Mucosa of stomach (tissue), 1 donor: ENCODE data around the gene NMT2.

Experiments used
- H3K27me3 ChIP-seq: one replicate; pipeline ENCODE4 v1.7.0; 2013; ENCODE audit warnings: mild to moderate bottlenecking, low read length; ENCODE audit not compliant: control insufficient read depth, insufficient read depth
- H3K36me3 ChIP-seq: one replicate; pipeline ENCODE4 v1.7.0; 2013; ENCODE audit warnings: low read length; ENCODE audit not compliant: control insufficient read depth, insufficient read depth
- H3K4me1 ChIP-seq: one replicate; pipeline ENCODE4 v1.7.0; 2013; ENCODE audit warnings: mild to moderate bottlenecking, low read length; ENCODE audit not compliant: control insufficient read depth, insufficient read depth
- H3K4me3 ChIP-seq: one replicate; pipeline ENCODE4 v1.7.0; 2013; ENCODE audit warnings: low read length
- H3K9ac ChIP-seq: one replicate; pipeline ENCODE4 v1.7.0; 2013; ENCODE audit warnings: mild to moderate bottlenecking, low read length, moderate library complexity
- H3K9me3 ChIP-seq: one replicate; pipeline ENCODE4 v1.7.0; 2013; ENCODE audit warnings: mild to moderate bottlenecking, low read length, moderate library complexity; ENCODE audit not compliant: control insufficient read depth
- donor health status: Pancreatic carcinoma.

Gene NMT2

DNA sequence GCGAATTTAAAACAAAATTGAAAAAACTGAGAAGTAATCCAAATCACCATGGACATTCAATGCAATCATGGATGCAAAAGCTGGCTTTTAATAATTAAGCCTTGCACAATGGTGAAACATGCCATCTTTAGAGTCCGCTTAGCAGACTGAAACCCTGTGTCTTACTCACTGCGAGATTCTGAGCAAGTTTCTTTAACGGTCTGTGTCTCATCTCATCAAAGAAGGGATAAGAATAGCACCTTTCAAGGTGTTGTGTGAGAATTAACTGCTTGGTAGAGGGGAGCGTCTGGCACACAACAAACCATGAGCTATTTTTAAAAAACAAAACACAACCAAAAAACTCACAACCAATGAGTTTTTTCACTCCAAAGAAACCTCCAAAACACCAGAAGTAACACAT lies 101.3 kb downstream of the NMT2 start:
- no peaks in the 10 kb centered on the region for H3K4me1 ChIP-seq
- no peak overlapping the region for H3K9ac ChIP-seq
- no peaks in the 10 kb centered on the region for H3K9me3 ChIP-seq
- H3K27me3 ChIP-seq, result no peaks in the 10 kb centered on the region
- no peak overlapping the region for H3K4me3 ChIP-seq
- H3K36me3 ChIP-seq, result no peaks in the 10 kb centered on the region

- no peak overlapping the region for H3K9ac ChIP-seq
- H3K36me3 ChIP-seq, result no peaks in the 10 kb centered on the region
- no peaks in the 10 kb centered on the region for H3K4me1 ChIP-seq
- H3K9me3 ChIP-seq, result no peaks in the 10 kb centered on the region
- no peak overlapping the region for H3K4me3 ChIP-seq
- no peaks in the 10 kb centered on the region for H3K27me3 ChIP-seq
Observed at GRCh38 chr10:15060638-15061037, 107.9 kb downstream of the NMT2 start.

DNA sequence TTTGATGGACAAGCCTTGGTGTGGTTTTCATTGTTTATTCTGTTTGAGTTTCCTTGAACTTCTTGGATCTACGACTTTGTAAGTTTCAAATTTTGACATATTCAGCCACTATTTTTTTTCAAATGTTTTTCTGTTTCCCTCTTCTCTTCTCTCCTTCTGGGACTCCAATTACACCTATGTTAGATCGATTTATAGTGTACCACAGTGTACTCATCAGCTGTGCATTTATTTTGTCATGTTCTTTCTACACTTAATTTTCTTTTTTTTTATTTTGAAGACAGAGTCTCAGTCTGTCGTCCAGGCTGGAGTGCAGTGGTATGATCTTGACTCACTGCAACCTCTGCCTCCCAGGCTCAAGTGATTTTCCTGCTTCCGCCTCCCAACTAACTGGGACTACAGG lies 108.6 kb downstream of the NMT2 start:
- Histone ChIP-seq H3K4me3 (no peak overlapping the region), H3K9me3 (no peaks in the 10 kb centered on the region), H3K9ac (no peak overlapping the region), H3K27me3 (no peaks in the 10 kb centered on the region), H3K4me1 (no peaks in the 10 kb centered on the region), H3K36me3 (no peaks in the 10 kb centered on the region)

- Histone ChIP-seq H3K4me3 (no peak overlapping the region), H3K27me3 (no peaks in the 10 kb centered on the region), H3K9me3 (no peaks in the 10 kb centered on the region), H3K4me1 (no peaks in the 10 kb centered on the region), H3K9ac (no peak overlapping the region), H3K36me3 (no peaks in the 10 kb centered on the region)
Observed at GRCh38 chr10:15058689-15059088, 109.8 kb downstream of the NMT2 start.
